HG02973 (cell line): ENCODE results near the gene KCNG4.
"Not testable (repeated sequence)": the region's sequence is repeated elsewhere in the genome, so short reads cannot be mapped to it uniquely, and the experiment has no call there.

ENCODE experiments used
- ATAC-seq: cut with Tn5 transposase; IDR thresholded peaks from one replicate; pipeline ENCODE4 v1.9.1; 2021; ENCODE audit warnings: moderate library complexity; ENCODE audit not compliant: unreplicated experiment

The KCNG4 gene

GRCh38 chr16:84237994-84238750, 1.6 kb downstream of the KCNG4 start:
- no peak for ATAC-seq

DNA sequence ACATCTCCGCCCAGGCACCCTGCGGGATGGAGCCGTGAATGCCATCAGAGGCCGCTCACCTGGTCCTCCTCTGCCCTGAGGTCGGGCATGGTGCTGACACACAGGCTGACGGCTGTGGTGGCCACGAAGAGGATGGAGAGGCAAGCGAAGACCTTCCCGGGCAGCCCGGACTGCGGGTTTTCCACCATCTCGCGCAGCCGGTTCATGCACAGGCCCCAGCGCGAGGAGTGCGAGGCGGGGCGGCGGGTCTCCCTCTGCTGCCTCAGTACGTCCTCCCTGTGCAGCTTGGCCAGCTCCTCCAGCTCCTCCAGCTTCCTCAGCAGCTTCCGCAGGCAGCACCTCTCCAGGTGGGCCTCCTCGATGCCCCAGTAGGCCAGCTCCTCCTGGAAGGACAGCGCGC, 3.1 kb downstream of the KCNG4 start:
- no peak for ATAC-seq

- ATAC-seq = no peak
These were observed 5.2 kb downstream of the KCNG4 start for GRCh38 chr16:84234321-84235241.

- ATAC-seq = no peak
These were observed 6.1 kb downstream of the KCNG4 start for GRCh38 chr16:84233748-84234147.

GRCh38 chr16:84232969-84233368, 6.8 kb downstream of the KCNG4 start:
- no peak for ATAC-seq

DNA sequence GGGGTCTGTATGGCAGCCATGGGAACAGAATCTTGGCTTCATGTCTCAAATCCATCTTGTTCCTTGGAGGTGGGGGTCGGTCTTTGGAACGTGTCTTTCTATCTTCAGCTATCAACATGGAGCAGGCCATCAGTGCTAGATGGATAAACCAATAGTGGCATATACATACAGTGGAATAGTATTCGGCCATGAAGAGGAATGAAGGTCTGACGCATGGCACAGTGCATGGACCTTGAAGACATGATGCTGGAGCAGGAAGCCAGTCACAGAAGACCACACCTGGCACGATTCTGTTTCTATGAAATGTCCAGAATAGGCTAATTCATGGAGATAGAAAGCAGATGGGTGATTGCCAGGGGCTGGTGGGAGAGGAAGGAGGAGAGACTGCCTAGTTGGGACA, 7.8 kb downstream of the KCNG4 start:
- ATAC-seq = no peak

GRCh38 chr16:84229471-84229870, 10.3 kb downstream of the KCNG4 start:
- ATAC-seq = no peak

GRCh38 chr16:84228256-84228838, 11.5 kb downstream of the KCNG4 start:
- no peak for ATAC-seq

DNA sequence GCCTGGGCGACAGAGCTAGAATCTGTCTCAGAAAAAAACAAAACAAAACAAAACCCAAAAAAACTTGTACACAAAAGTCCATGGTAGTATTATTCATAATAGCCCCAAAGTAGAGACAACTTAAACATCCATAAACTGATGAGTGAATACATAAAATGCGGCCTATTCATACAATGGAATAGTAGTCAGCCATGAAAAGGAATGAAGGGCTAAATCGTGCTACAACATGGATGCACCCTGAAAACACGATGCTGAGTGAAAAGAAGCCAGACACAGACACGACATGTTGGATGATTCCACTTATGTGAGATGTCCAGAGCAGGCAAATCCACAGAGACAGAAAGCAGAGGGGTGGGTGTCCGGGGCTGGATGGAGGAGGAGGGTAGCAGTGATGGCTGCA, 12.3 kb downstream of the KCNG4 start:
- no peak for ATAC-seq

DNA sequence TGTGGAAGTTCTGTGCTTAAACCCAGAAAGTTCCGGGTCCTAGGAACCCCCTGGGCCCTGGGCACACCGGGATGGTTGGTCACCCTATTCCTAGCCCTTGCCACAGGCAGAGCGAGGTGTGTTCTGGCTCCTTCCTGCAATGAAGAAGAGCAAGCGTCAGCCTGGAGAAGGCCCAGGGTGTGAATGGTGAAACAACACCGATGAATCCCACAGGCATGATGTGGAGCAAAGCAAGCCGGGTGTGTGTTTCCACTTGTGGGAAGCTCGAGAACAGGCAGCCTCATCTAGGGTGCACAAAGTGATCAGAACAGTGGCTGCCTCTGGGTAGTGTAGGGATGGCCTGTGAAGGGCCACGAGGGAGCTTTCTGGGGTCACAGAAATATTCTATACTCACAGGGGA, 13.8 kb downstream of the KCNG4 start:
- no peak for ATAC-seq

- ATAC-seq = no peak
These were observed 14.2 kb downstream of the KCNG4 start for GRCh38 chr16:84225571-84225970.

- no peak for ATAC-seq
These were observed 14.7 kb downstream of the KCNG4 start for GRCh38 chr16:84225126-84225525.

- no peak for ATAC-seq
These were observed 15.3 kb downstream of the KCNG4 start for GRCh38 chr16:84224554-84224953.

GRCh38 chr16:84223456-84223855, 16.4 kb downstream of the KCNG4 start:
- no peak for ATAC-seq

- ATAC-seq = no peak
These were observed 19.0 kb downstream of the KCNG4 start for GRCh38 chr16:84220851-84221250.

DNA sequence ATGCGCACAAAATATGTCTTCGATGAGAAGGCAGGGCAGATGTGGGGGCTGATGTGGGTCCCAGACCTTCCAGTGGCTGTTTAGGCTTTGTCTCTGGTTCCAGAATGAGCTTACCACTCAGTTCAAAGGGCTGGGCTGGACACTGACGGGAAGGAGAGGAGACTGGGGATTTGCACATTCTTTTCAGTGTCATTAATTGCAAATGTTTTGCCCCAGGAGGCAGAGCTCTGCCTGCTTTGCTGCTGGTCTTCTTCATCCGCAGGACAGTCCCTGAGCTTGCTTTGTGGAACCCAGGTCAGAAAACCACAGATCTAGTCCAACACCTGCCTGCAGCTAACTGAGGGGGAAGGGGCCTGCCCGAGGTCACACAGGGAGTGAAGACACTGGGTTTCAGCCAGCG, 20.9 kb downstream of the KCNG4 start:
- ATAC-seq = no peak

DNA sequence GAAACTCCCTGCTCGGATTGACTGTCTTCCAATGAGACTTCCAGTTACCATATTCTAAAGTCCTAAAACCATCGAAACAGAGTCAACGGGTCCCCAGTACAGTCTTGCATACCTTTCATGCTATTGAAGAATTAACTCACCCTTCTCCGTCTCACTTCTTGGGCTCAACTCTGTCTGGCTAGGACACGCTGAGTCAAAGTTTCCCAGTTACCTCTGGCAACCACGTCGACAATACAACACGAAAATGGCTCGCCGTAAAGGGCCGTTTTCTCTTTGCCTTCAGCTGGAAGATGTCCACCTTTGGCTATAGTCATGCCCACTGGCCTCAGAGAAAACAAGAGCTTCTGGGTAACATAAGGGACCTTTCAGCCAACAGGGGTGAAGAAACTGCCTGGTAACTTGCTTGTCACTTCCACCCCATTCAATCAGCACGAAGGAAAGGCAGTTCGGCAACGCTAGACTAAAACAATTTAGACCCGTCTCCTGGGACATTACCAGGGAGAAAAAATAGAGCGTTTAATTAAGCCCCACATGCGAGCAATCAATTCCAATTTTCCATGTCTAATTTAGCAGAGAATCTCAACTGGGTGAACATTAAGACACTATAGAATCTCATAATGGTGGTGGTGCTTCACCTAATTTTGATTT, 21.5 kb downstream of the KCNG4 start:
- no peak for ATAC-seq

DNA sequence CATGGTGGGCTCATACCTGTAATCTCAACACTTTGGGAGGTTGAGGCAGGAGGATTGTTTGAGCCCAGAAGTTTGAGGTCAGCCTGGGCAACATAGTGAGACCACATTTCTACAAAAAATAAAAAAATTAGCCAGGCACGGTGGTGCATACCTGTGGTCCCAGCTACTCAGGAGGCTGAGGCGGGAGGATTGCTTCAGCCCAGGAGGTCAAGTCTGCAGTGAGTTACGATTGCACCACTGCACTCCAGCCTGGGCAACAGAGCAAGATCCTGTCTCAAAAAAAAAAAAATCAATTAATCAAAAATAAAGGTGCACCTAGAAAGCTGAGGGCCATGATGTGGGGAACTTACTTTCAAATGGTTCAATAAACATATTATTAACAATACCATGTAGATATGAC, 23.7 kb downstream of the KCNG4 start:
- ATAC-seq = not testable (repeated sequence)

GRCh38 chr16:84215531-84215930, 24.3 kb downstream of the KCNG4 start:
- no peak for ATAC-seq

- ATAC-seq = no peak
These were observed 25.3 kb downstream of the KCNG4 start for GRCh38 chr16:84214451-84215066.

DNA sequence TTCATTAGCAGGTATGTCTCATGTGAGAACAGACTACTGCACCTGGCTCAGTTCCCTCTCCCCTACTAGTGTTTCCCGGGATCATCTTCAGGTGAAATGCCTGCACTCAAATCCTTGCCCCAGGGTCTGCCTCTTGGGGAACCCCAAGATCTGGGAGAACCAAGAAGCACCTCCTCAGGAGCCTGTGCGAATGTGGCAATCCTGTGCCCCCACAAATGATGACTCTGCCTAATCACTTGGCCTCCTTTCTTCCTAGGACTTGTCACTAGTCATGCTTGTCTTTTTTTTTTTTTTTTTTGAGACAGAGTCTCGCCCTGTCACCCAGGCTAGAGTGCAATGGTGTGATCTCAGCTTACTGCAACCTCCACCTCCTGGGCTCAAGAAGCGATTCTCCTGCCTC, 27.2 kb downstream of the KCNG4 start:
- ATAC-seq = no peak
